ENCODE measurements around the gene OTULINL.

Gene OTULINL

GRCh38 chr5:14574096-14574495, 7.5 kb upstream of the OTULINL start:
- DNase-seq (ENCODE audit: low read depth, low spot score), result no peak
- no peak for TF ChIP-seq CTCF (IDR thresholded peaks at IDR 0.05; ENCODE audit: low read depth, low read length)
- in situ Hi-C loops (cut with HindIII; ENCODE audit: low sequenced_read_pairs), result no loop called here
- H3K4me3 ChIP-seq (ENCODE audit: low read depth, low read length), result no peak overlapping the region

GRCh38 chr5:14574891-14575508, 6.6 kb upstream of the OTULINL start:
- DNase-seq (ENCODE audit: low read depth, low spot score), result no peak
- in situ Hi-C loops (cut with HindIII; ENCODE audit: low sequenced_read_pairs), result no loop called here
- TF ChIP-seq CTCF (IDR thresholded peaks at IDR 0.05; ENCODE audit: low read depth, low read length), result no peak
- no peak overlapping the region for H3K4me3 ChIP-seq (ENCODE audit: low read depth, low read length)

GRCh38 chr5:14576206-14576605, 5.4 kb upstream of the OTULINL start:
- in situ Hi-C loops (cut with HindIII; ENCODE audit: low sequenced_read_pairs), result no loop called here
- no peak for TF ChIP-seq CTCF (IDR thresholded peaks at IDR 0.05; ENCODE audit: low read depth, low read length)
- no peak for DNase-seq (ENCODE audit: low read depth, low spot score)
- H3K4me3 ChIP-seq (ENCODE audit: low read depth, low read length), result no peak overlapping the region

- DNase-seq (ENCODE audit: low read depth, low spot score), result no peak
- in situ Hi-C loops (cut with HindIII; ENCODE audit: low sequenced_read_pairs), result no loop called here
- H3K4me3 ChIP-seq (ENCODE audit: low read depth, low read length), result no peak overlapping the region
- TF ChIP-seq CTCF (IDR thresholded peaks at IDR 0.05; ENCODE audit: low read depth, low read length), result no peak
Measured at GRCh38 chr5:14577079-14577725, 4.4 kb upstream of the OTULINL start.

- no peak for DNase-seq (ENCODE audit: low read depth, low spot score)
- H3K4me3 ChIP-seq (ENCODE audit: low read depth, low read length), result no peak overlapping the region
- TF ChIP-seq CTCF (IDR thresholded peaks at IDR 0.05; ENCODE audit: low read depth, low read length), result no peak
- in situ Hi-C loops (cut with HindIII; ENCODE audit: low sequenced_read_pairs), result no loop called here
Measured at GRCh38 chr5:14577971-14578370, 3.6 kb upstream of the OTULINL start.

GRCh38 chr5:14579246-14579645, 2.3 kb upstream of the OTULINL start:
- no peak overlapping the region for H3K4me3 ChIP-seq (ENCODE audit: low read depth, low read length)
- DNase-seq (ENCODE audit: low read depth, low spot score), result no peak
- TF ChIP-seq CTCF (IDR thresholded peaks at IDR 0.05; ENCODE audit: low read depth, low read length), result no peak
- in situ Hi-C loops (cut with HindIII; ENCODE audit: low sequenced_read_pairs), result no loop called here
